HS-27A (cell line): ENCODE results near the gene LTBP3.
"Not testable (repeated sequence)": the region's sequence is repeated elsewhere in the genome, so short reads cannot be mapped to it uniquely, and the experiment has no call there.

Experiments
- DNase-seq: peaks from one replicate; pipeline ENCODE4 v3.0.0-alpha.2; 2012; ENCODE audit warnings: low read depth, missing footprints

The LTBP3 gene

GRCh38 chr11:65571420-65571819 is 13.3 kb upstream of the LTBP3 start:
- DNase-seq = no peak

- DNase-seq = peak; percentile 99
Measured at GRCh38 chr11:65569973-65570918, 12.1 kb upstream of the LTBP3 start, which contains the start of gene ZNRD2. ZNRD2 (plus strand) TSS chr11:65570477; CDS start chr11:65570492, 15 bp downstream.

GRCh38 chr11:65569164-65569972 is 11.2 kb upstream of the LTBP3 start:
- no peak for DNase-seq

GRCh38 chr11:65565624-65566453 is 7.7 kb upstream of the LTBP3 start:
- no peak for DNase-seq

GRCh38 chr11:65564879-65565559 is 6.9 kb upstream of the LTBP3 start:
- DNase-seq = not testable (repeated sequence)

GRCh38 chr11:65563601-65564000 is 5.4 kb upstream of the LTBP3 start:
- no peak for DNase-seq

GRCh38 chr11:65562788-65563187 is 4.6 kb upstream of the LTBP3 start:
- DNase-seq = no peak

GRCh38 chr11:65562020-65562419 is 3.9 kb upstream of the LTBP3 start:
- no peak for DNase-seq

GRCh38 chr11:65560555-65561418 is 2.6 kb upstream of the LTBP3 start:
- no peak for DNase-seq

GRCh38 chr11:65559951-65560537 is 1.9 kb upstream of the LTBP3 start:
- DNase-seq = no peak

GRCh38 chr11:65559535-65559934 is 1.4 kb upstream of the LTBP3 start:
- no peak for DNase-seq

- DNase-seq = no peak
Measured at GRCh38 chr11:65558930-65559509, 861 bp upstream of the LTBP3 start.

- no peak for DNase-seq
Measured at GRCh38 chr11:65557280-65558001, 718 bp downstream of the LTBP3 start.

GRCh38 chr11:65556470-65557279 is 1.5 kb downstream of the LTBP3 start:
- no peak for DNase-seq

- peak; percentile 80 for DNase-seq
Measured at GRCh38 chr11:65555693-65556231, 2.4 kb downstream of the LTBP3 start.

GRCh38 chr11:65554842-65555430 is 3.2 kb downstream of the LTBP3 start:
- DNase-seq = no peak
